Measurements from ENCODE around the gene ARSI. TPM values are rescaled to one million over a fixed set of nuclear protein-coding genes. Genes with fewer than 3 reads are reported as not detected.

The ARSI gene
- total and polyA plus RNA-seq, 5 experiments from 2014 or later: not detected

DNA sequence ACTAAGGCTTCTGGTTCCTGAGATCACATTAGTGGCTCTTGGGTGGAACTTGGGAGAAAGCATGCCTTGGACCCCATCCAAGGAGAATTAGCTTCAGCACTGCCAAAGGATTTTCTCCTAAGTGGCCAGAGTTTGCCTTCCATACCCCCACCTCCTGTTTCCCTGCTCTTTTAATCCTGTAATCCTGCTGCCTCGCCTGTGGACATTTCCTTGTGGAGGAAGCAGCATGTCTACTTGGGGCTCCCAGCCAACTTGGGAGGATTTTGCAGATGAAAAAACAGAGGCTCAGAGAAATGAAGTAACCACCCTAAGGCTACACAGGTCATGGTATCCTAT lies 1.6 kb downstream of the ARSI start:
- Mint-ChIP-seq H3K36me3 (peaks cover 0 to 2% (median 0%) of the 10 kb centered on the region in 3 donors), H3K9me3 (no peaks in the 10 kb centered on the region), H3K4me1 (peaks cover 5 to 13% (median 6%) of the 10 kb centered on the region in 4 donors), H3K27ac (no peak overlapping the region), H3K27me3 (peaks cover 20 to 48% (median 28%) of the 10 kb centered on the region in 5 donors), H3K4me3 (no peak overlapping the region)
- POLR2A ChIA-PET: no interaction called here
- ATAC-seq: no peak
- DNase-seq: no peak

DNA sequence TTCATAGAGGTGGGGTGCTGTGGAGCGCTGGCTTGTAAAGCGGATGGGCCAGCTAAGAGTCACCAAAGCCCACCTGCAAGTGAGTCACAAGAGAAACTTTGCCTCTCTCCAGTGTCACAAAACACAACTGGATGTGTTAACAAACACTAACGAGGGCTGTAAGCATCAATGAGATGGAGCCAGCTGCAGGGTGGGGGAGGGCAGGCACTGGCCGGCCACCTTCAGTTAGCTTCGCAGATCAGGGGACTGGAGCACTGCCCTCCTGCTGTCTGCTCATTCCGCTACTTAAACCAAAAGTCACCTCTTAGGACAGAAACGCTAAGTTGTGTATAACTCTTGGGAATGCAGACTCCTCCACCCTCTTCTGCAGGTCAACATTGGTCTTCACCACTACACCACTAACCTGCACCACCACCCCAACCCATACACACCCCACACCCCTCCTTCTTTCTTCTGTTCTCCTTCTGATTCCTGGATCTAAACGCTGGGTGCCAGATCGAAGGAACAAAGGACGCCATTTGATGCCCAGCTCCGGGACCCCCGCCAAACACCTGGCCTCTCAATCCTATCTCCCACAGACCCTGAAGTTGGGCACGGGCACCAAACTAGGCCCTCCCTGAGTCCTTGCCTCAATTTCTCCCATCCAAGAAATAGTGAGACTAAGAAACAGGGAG lies 2.1 kb downstream of the ARSI start:
- Mint-ChIP-seq H3K4me3 (no peak overlapping the region), H3K4me1 (peaks cover 4 to 10% (median 6%) of the 10 kb centered on the region in 4 donors), H3K9me3 (no peaks in the 10 kb centered on the region), H3K27ac (no peak overlapping the region), H3K27me3 (peaks cover 20 to 48% (median 29%) of the 10 kb centered on the region in 5 donors), H3K36me3 (peaks cover 0 to 2% (median 0%) of the 10 kb centered on the region in 3 donors)
- POLR2A ChIA-PET: no interaction called here
- DNase-seq (no peak), ATAC-seq (no peak)

DNA sequence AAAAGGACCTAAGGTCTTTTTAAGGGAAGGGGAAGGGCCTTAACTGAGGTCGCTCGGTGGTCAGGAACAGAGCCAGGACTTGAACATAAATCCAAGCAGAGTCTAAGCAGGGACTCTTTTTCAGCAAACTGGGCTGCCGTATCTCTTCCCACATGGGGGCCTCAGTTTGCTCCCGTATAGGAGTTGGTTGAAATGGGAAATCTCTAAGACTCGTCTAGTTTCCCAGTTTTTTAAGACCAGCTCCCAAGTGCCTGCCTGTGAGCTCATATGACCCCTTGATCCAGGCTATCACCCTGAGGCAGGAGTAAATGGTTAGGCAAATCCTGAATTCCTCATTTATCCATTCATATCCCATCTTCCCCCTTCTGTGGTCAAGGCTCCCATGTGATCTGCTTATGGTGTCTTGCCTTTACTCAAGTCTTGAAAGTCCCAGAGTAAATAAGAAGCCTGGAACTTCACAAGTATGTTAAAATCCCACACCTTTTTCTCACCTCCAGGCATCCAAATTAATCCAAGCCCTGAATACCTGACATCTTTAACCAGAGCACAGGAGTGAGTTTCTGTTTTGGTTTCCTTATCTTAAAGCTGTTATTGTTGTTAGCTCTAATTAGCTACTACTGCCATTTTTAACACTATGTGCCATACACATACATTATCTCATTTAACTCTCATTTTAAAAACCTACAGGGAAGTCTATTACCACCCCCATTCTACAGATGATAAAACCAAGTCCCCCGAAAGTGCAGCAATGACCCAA lies 3.0 kb downstream of the ARSI start:
- DNase-seq (no peak), ATAC-seq (no peak)
- POLR2A ChIA-PET: no interaction called here
- Mint-ChIP-seq H3K36me3 (peaks cover 0 to 2% (median 0%) of the 10 kb centered on the region in 3 donors), H3K4me1 (peaks cover 2 to 6% (median 4%) of the 10 kb centered on the region in 4 donors), H3K4me3 (no peak overlapping the region), H3K27me3 (peaks cover 20 to 48% (median 29%) of the 10 kb centered on the region in 5 donors), H3K9me3 (no peaks in the 10 kb centered on the region), H3K27ac (no peak overlapping the region)

DNA sequence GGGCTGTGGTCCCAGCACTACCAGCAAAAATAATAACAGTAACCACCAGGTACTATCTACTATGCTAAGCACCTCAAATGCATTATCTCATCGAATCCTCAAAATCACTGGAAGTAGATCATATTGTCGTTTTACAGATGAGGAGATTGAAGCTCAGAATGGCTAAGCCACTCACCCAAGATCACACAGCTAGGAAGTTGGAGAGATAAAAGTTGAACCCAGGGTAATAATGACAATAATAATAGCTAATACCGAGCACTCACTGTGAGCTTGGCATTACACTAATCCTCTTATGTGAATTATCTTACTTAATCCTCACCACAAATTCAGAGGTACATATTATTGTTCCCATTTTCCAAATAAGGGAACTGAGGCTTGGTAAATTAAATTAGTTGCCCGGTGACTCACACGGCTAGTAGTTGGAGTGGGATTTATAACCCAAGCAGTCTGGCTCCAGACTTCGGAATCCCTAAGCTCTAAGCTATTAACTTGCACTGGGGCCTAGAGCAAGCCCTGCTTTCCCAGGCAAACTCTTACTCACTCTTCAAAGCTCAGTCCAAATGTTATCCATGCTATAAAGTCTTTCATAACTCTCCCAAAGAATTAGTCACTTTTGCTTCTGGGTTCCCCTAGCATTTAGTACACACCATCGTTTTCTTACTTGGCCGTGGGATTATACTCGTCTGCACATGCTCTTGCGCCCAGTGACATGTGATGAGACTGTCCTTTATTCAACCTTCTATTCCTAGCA lies 3.8 kb downstream of the ARSI start:
- POLR2A ChIA-PET: no interaction called here
- no peak overlapping the region for H3K4me3 Mint-ChIP-seq
- H3K27me3 Mint-ChIP-seq: peaks cover 18 to 41% (median 29%) of the 10 kb centered on the region in 5 donors
- DNase-seq: no peak
- H3K4me1 Mint-ChIP-seq: peaks cover 2 to 6% (median 4%) of the 10 kb centered on the region in 4 donors
- no peaks in the 10 kb centered on the region for H3K9me3 Mint-ChIP-seq
- peaks cover 0 to 2% (median 0%) of the 10 kb centered on the region in 3 donors for H3K36me3 Mint-ChIP-seq
- ATAC-seq: no peak
- no peak overlapping the region for H3K27ac Mint-ChIP-seq

DNA sequence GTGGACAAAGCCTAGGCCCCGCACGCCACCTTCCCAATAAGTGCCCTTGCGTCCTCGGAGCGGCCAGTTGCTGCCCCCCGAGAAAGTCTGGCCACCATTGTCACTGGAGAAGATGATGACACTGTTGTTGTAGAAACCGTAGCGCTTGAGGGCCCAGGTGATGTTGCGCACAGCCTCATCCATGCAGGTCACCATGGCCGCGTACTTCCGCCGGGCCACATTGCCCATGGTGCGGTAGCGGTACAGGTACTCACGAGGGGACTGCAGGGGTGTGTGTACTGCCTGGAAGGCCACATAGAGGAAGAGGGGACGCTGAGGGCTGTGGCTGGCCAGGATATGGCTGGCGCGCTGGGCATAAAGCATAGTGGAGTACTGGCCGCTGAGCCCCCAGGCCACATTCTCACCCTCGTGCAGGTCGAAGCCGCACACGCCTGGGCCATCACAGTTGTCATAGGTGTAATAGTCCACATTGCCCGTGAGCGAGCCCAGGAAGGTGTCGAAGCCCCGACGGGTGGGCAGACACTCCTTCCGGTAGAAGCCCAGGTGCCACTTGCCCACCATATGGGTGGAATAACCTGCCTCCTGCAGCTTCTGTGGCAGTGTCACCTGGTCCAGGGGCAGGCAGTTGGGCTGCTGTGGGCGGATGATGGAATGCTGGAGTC lies 4.6 kb downstream of the ARSI start:
- no peak for ATAC-seq
- H3K27ac Mint-ChIP-seq: no peak overlapping the region
- POLR2A ChIA-PET: no interaction called here
- H3K9me3 Mint-ChIP-seq: no peaks in the 10 kb centered on the region
- H3K27me3 Mint-ChIP-seq: peaks cover 13 to 33% (median 31%) of the 10 kb centered on the region in 5 donors
- H3K36me3 Mint-ChIP-seq: peaks cover 0 to 2% (median 0%) of the 10 kb centered on the region in 3 donors
- peaks cover 2 to 6% (median 4%) of the 10 kb centered on the region in 4 donors for H3K4me1 Mint-ChIP-seq
- no peak for DNase-seq
- no peak overlapping the region for H3K4me3 Mint-ChIP-seq

DNA sequence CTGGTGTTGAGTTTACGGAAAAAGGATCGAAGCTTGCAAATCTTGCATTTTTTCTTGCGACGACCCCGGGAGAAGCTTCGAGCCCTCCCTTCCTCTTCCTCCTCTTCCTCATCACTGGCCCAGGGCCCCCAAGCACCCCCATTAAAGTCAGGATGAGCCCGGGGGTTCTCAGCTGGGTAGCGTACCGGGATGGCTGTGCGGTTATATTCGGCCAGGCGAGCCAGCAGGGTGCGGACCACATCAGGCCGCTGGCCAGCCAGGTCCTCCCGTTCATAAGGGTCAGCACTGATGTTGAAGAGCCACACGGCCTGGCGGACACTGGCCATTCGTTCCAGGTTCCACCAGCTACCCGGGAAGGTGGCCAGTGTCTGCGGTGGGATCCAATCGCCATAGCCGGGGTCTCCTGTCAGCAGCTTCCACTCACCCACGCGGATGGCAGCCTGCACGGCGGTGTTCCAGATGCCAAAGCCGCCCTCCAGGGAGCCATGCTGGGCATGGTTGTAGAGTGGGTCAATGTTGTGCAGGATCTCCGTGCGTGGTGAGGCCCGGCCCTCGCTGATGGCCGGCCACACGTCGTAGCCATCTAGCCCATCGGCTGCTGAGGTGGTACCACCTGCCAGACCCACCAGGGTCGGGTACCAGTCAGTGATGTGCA lies 5.3 kb downstream of the ARSI start:
- Mint-ChIP-seq H3K4me3 (no peak overlapping the region), H3K27me3 (peaks cover 15 to 34% (median 29%) of the 10 kb centered on the region in 5 donors), H3K27ac (no peak overlapping the region), H3K4me1 (peaks cover 2 to 6% (median 4%) of the 10 kb centered on the region in 4 donors), H3K9me3 (no peaks in the 10 kb centered on the region), H3K36me3 (peaks cover 0 to 2% (median 0%) of the 10 kb centered on the region in 3 donors)
- POLR2A ChIA-PET: no interaction called here
- no peak for DNase-seq
- no peak for ATAC-seq

DNA sequence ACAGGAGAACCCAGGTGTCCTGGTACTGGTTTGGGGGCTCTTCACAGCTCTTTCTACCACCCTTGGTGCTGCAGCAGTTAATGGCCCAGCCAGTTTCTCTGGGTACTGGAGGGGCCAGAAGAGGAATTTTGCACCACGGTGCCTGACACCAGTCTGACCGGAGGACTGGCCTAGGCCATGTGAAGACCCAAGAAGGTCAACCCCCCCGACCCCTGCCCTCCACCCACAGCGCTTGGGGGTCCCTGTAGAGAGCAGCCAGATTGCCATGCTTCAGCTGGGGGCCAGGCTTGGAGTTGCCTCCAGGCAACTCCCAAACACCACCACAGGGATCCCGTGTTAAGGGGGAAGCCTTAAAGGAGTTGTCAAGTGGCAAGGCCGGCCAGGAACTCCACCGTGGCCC lies 6.2 kb downstream of the ARSI start:
- Mint-ChIP-seq H3K27ac (no peak overlapping the region), H3K36me3 (peaks cover 0 to 2% (median 0%) of the 10 kb centered on the region in 3 donors), H3K27me3 (peaks cover 14 to 31% (median 24%) of the 10 kb centered on the region in 5 donors), H3K4me3 (no peak overlapping the region), H3K9me3 (no peaks in the 10 kb centered on the region), H3K4me1 (peaks cover 0 to 2% (median 2%) of the 10 kb centered on the region in 4 donors)
- DNase-seq: no peak
- no peak for ATAC-seq
- POLR2A ChIA-PET: no interaction called here

DNA sequence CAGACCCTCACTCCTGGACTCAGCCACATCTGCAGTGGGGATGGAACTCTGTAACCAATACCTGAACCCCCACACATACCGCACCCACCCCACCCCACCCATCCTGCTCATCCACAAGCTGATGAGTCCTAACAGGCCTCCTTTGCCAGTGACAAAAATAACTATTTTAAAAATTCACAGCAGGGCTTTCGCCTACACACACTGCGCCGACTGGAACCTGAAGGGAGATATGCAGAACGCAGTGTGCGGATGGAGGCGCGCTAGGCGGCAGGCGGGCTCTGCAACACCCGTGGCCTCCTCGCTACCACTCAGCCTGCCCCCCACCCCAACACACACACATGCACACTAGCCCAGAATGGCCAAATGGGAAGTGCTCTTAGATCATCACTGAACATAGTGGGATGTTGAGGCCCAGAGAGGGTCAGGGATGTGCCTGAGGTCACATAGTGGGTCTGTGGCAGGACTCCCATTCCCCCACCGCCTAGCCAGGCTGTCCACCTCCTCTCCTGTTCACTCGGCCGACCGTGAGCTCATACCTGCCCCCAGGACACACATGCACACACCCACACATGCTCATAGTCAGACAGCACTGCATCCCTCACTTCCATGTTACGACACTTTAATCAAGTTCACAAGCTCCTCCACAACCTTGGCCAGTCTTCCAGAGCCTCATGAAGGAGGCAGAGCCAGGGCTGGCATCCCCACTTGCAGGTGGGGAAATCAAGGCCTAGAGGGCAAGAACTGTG lies 6.8 kb downstream of the ARSI start:
- POLR2A ChIA-PET: no interaction called here
- H3K9me3 Mint-ChIP-seq: no peaks in the 10 kb centered on the region
- peaks cover 0 to under 1% (median 0%) of the 10 kb centered on the region in 4 donors for H3K4me1 Mint-ChIP-seq
- H3K27me3 Mint-ChIP-seq: peaks cover 10 to 25% (median 18%) of the 10 kb centered on the region in 5 donors
- ATAC-seq (no peak), DNase-seq (no peak)
- H3K36me3 Mint-ChIP-seq: peaks cover 0 to under 1% (median 0%) of the 10 kb centered on the region in 3 donors
- H3K4me3 Mint-ChIP-seq: no peak overlapping the region
- H3K27ac Mint-ChIP-seq: no peak overlapping the region

DNA sequence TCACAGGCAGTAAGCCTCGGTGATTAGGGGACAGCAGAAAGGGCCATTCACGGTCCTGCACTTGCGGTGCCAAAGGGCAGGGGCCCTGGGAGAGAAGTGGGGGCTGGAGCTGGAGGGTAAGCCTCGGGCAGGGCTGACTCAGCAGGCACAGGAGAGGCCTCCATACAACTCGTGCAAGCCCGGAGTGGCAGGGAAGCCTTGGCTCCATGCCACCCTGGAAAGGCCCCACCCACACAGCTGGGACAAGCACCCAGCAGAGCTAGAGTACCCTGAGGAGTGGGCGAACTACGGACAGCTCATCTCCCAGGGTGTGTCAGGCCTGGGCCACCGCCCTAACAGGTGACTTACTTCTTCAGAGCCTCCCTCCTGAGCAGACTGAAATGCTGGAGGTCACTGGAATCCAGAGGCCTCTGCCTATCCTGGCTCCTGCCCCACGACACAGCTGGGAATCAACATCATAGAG lies 7.5 kb downstream of the ARSI start:
- Mint-ChIP-seq H3K27ac (no peak overlapping the region), H3K9me3 (no peaks in the 10 kb centered on the region), H3K4me1 (no peaks in the 10 kb centered on the region), H3K36me3 (no peaks in the 10 kb centered on the region), H3K4me3 (no peak overlapping the region), H3K27me3 (peaks cover 6 to 18% (median 13%) of the 10 kb centered on the region in 5 donors)
- DNase-seq (no peak), ATAC-seq (no peak)
- POLR2A ChIA-PET: no interaction called here

DNA sequence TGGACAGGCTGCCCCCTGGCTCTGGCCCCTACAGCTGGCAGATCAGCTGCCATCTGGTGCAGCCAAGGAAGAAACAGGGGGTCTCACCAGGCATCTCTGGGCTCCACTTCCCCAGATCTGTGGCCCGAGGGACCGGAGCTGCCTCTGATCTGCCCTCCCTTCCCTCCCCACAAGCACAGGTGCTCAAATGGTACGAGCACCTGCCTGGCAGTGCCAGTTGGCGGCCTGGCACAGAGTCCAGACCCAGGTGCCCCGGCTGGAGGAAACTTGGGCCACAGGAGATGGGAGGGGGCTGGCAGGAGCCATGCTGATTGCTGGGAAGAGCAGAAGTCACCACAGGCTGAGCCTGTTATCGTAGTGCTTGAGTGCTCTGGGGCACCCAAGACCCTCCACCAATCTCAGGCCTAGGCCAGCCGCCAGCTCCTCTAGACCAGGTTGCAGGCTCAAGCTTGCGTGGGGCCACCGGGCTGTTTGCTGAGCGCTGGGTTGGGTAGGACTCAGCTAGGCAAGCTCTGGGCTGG lies 8.1 kb downstream of the ARSI start:
- no peak overlapping the region for H3K27ac Mint-ChIP-seq
- no peak overlapping the region for H3K4me3 Mint-ChIP-seq
- H3K36me3 Mint-ChIP-seq: no peaks in the 10 kb centered on the region
- POLR2A ChIA-PET: no interaction called here
- H3K4me1 Mint-ChIP-seq: peaks cover 0 to 2% (median 0%) of the 10 kb centered on the region in 4 donors
- DNase-seq (no peak), ATAC-seq (no peak)
- no peaks in the 10 kb centered on the region for H3K9me3 Mint-ChIP-seq
- peaks cover under 1 to 15% (median 8%) of the 10 kb centered on the region in 5 donors for H3K27me3 Mint-ChIP-seq

DNA sequence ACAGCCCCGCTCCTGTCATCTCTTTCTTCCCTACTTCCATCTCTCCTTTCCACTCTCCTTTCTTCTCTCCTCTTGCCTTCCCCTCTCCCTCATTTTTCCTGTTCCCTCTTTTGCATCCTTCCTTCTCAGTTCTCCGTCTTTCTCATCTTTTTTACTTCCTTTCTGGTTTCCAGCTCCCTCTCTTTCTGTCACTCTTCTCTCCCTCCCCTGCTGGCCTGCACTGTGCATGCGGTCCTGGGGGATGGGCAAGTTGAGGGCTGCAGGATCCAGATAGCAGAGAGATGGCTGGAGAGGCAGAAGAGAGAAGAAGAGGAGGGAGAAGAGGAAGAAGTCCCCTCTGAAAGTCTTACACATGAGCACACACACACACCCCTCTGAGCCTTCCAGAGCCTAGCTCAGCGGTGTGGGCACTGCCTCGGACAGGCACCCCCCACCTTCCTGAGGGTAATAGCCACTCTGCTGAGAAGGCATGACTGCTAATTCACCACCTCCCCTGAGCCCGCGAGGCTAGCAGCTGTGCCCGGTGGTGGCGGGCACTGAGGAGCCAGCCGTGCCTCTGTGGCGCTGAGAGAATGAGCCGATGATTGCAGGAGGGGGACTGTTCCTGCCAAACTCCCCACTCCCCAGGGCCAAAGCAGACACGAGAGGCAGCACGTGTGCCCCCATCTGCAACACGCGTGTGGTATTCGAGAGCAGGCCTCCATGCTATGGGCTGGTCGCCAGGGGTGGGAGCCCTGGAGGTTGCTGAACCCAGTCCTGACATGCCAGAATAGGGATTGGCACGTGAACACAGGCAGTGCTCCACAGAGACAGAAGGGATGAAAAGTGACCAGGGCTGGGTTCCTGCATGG lies 9.4 kb downstream of the ARSI start:
- ATAC-seq: no peak
- H3K27ac Mint-ChIP-seq: no peak overlapping the region

More for the DNA sequence above, 9.4 kb downstream of the ARSI start:
- Mint-ChIP-seq H3K9me3 (no peaks in the 10 kb centered on the region), H3K36me3 (no peaks in the 10 kb centered on the region), H3K4me1 (peaks cover 0 to 5% (median 0%) of the 10 kb centered on the region in 4 donors), H3K4me3 (no peak overlapping the region), H3K27me3 (peaks cover 0 to 11% (median 4%) of the 10 kb centered on the region in 5 donors)
- POLR2A ChIA-PET: no interaction called here
- no peak for DNase-seq
